Fibroblast of gingiva (primary cell): Measurements from ENCODE around the gene SHTN1.

ENCODE experiments used
- DNase-seq: peaks from one replicate; pipeline ENCODE4 v3.0.0-alpha.2; 2011; ENCODE audit warnings: low read depth

The SHTN1 gene

GRCh38 chr10:116870949-116871348, 134.0 kb downstream of the SHTN1 start:
- DNase-seq = no peak

GRCh38 chr10:116868722-116869121, 136.3 kb downstream of the SHTN1 start:
- no peak for DNase-seq

GRCh38 chr10:116868198-116868676, 136.8 kb downstream of the SHTN1 start:
- no peak for DNase-seq

- DNase-seq = peak; percentile 53
These were observed 137.9 kb downstream of the SHTN1 start for GRCh38 chr10:116866987-116867595.

- no peak for DNase-seq
These were observed 138.9 kb downstream of the SHTN1 start for GRCh38 chr10:116866066-116866465.

GRCh38 chr10:116864436-116864835, 140.6 kb downstream of the SHTN1 start:
- DNase-seq = no peak

GRCh38 chr10:116861796-116862195, 143.2 kb downstream of the SHTN1 start:
- no peak for DNase-seq

- no peak for DNase-seq
These were observed 147.8 kb downstream of the SHTN1 start for GRCh38 chr10:116857156-116857555.

- DNase-seq = no peak
These were observed 151.3 kb downstream of the SHTN1 start for GRCh38 chr10:116853701-116854100.

GRCh38 chr10:116853287-116853686, 151.7 kb downstream of the SHTN1 start:
- DNase-seq = no peak

GRCh38 chr10:116852246-116852645, 152.7 kb downstream of the SHTN1 start:
- DNase-seq = no peak

GRCh38 chr10:116850058-116850611, 154.9 kb downstream of the SHTN1 start:
- no peak for DNase-seq

- peak; percentile 65 for DNase-seq
These were observed 155.5 kb downstream of the SHTN1 start, which contains the start of gene ENO4 for GRCh38 chr10:116849248-116850057. Gene ENO4, plus strand, starts transcription at chr10:116849499. Its CDS starts 68 bp downstream, at chr10:116849567.

GRCh38 chr10:116848944-116849247, 156.1 kb downstream of the SHTN1 start:
- no peak for DNase-seq

GRCh38 chr10:116848032-116848943, 156.7 kb downstream of the SHTN1 start:
- no peak for DNase-seq

GRCh38 chr10:116845823-116846222, 159.2 kb downstream of the SHTN1 start:
- DNase-seq = no peak

- no peak for DNase-seq
These were observed 164.5 kb downstream of the SHTN1 start for GRCh38 chr10:116840389-116841075.

- DNase-seq = no peak
These were observed 166.8 kb downstream of the SHTN1 start for GRCh38 chr10:116838143-116838725.

GRCh38 chr10:116836902-116837523, 168.0 kb downstream of the SHTN1 start:
- peak; percentile 9 for DNase-seq

GRCh38 chr10:116836083-116836482, 168.9 kb downstream of the SHTN1 start:
- DNase-seq = no peak

GRCh38 chr10:116835658-116836057, 169.3 kb downstream of the SHTN1 start:
- DNase-seq = no peak
